ENCODE measurements around the gene RASL10A. TPM values are rescaled to one million over a fixed set of nuclear protein-coding genes. Genes with fewer than 3 reads are reported as not detected.
A peak's percentile ranks its signal among the peaks of the same experiment; 100 is the strongest.

RASL10A gene
- total RNA-seq, 1 donor from 2014 or later, result 2.0 TPM

- no peak for FAIRE-seq
- no peak for DNase-seq (ENCODE audit: low spot score in 2 of 2)
These were observed 24.1 kb upstream of the RASL10A start for GRCh38 chr22:29339381-29340235.

DNA sequence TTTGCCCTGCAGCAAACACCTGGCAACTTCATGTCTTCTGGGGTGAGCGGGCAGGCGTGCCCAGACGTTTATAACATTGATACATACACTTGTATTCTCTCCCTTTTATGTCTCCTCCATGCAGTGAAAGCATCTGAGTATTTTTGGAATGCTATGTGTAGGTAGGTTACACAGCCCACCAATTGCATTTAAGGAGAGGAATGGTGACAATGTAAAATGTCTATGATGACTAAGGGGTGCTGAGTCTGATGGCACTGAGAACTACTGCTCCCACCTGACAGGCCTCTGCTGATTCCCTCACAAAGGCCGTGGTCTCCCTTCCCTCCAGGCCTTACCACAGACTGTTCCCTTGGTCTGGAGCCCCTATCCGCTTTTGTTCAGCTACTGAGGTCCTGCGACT, 22.9 kb upstream of the RASL10A start:
- FAIRE-seq (no peak), DNase-seq (ENCODE audit: low spot score in 2 of 2) (no peak)

DNA sequence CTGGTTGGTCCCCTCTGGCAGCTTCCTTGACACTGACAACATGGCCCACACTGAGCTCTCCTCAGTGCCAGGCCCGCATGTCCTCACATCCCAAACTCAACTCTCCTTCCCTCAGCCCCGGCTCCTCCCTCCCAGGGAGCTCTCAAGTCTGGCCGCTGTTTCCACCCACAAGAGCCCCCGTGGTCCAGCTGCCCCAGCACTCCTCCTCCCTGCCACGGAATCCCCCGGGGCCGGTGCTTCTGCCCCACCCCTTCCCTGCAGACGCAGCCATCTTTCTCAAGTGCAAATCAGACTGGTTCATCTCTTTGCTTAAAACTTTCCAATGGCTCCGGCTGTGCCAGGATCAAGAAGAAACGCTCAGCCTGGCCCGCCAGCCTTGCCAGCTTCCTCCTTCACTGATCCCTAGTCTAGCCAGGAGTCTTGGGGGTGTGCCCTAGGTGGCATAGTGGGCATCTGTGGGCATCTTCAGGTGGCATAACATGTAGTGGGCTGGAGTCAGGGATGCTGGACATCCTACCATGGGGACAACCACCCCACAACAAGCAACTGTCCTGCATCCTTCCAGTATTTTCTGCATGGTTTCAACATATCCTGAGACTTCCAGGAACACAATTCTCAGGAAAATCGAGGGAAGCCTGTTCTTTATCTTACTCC, 22.3 kb upstream of the RASL10A start:
- no peak for FAIRE-seq
- no peak for DNase-seq (ENCODE audit: low spot score in 2 of 2)

DNA sequence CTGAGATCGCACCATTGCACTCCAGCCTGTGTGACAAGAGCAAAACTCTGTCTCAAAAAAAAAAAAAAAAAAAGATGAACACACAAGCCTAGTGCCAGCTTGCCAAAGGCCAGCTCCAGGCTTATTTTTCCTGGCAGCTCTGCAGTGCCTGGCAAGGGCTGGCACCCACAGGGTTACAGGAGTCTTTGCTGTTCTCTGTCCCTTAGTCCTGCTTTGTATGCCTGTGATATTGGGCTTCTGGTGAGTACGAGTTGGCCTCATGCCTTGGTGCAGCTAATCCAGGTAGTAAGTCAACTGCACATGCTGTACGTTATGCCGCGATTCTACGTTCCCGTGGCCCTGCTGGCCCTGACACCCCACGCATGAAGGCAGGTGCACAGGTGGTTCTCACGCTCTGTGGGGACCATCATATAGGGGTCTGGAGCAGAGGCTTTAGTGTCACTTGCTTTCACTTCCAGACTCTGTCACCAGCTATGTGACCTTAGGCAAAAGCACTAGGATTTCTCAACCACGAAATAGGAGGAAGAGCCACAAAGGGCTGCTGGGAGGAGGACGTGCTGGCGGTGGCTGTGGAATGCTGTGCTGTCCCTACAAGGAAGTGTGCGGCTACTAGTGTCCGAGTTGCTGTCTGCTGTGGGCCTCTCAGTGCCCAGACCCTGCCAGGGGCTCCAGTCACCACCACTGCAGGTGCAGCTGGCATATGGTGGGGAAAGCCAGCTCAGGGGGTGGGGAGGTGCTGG, 21.4 kb upstream of the RASL10A start:
- no peak for DNase-seq (ENCODE audit: low spot score in 2 of 2)
- no peak for FAIRE-seq

GRCh38 chr22:29335656-29336055, 20.2 kb upstream of the RASL10A start:
- no peak for DNase-seq (ENCODE audit: low spot score in 2 of 2)

DNA sequence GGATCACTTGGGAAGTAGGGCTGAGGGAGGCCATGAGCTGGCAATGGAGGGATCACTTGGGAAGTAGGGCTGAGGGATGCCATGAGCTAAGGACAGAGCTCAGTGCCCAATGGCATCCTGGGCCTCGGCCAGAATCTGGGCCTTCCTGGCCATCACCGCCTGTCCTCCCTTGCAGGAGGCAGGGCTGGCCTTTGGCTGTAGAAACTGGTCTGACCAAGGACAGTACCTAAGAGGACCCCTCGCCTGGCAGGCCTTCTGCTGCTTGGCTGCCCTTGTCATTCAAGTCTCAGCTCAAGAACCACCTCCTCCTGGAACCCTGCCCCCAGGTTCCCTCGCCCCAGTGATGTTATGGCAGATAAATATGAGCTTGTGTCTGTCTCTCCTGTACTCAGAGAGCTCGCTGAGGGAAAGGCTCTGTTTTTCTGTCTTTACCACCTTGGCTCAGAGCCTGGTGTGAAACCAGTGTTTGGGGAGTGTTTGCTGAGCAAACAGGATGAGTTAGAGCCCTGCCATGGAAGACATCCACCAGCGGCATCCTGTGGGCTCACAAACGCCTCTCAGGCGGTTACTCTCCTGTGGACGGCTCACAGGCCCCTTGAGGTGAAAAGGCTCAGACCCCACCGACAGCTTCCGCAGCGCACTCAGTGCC, 19.3 kb upstream of the RASL10A start:
- DNase-seq (ENCODE audit: low spot score in 2 of 2) (no peak), FAIRE-seq (no peak)

More at GRCh38 chr22:29335656-29336055, 20.2 kb upstream of the RASL10A start:
- FAIRE-seq, result no peak

- FAIRE-seq (no peak), DNase-seq (ENCODE audit: low spot score in 2 of 2) (no peak)
These were observed 18.7 kb upstream of the RASL10A start for GRCh38 chr22:29334148-29334547.

GRCh38 chr22:29332886-29333496, 17.5 kb upstream of the RASL10A start:
- DNase-seq (ENCODE audit: low spot score in 2 of 2), result no peak
- FAIRE-seq, result no peak

- no peak for FAIRE-seq
- DNase-seq (ENCODE audit: low spot score in 2 of 2), result no peak
These were observed 16.3 kb upstream of the RASL10A start for GRCh38 chr22:29331658-29332300.

- no peak for DNase-seq (ENCODE audit: low spot score in 2 of 2)
- no peak for FAIRE-seq
These were observed 15.7 kb upstream of the RASL10A start for GRCh38 chr22:29331213-29331612.

GRCh38 chr22:29330753-29331152, 15.3 kb upstream of the RASL10A start:
- no peak for DNase-seq (ENCODE audit: low spot score in 2 of 2)
- FAIRE-seq, result no peak

GRCh38 chr22:29330291-29330690, 14.8 kb upstream of the RASL10A start:
- DNase-seq (ENCODE audit: low spot score in 2 of 2) (no peak), FAIRE-seq (no peak)

- DNase-seq (ENCODE audit: low spot score in 2 of 2) (no peak), FAIRE-seq (no peak)
These were observed 14.1 kb upstream of the RASL10A start for GRCh38 chr22:29329581-29329980.

DNA sequence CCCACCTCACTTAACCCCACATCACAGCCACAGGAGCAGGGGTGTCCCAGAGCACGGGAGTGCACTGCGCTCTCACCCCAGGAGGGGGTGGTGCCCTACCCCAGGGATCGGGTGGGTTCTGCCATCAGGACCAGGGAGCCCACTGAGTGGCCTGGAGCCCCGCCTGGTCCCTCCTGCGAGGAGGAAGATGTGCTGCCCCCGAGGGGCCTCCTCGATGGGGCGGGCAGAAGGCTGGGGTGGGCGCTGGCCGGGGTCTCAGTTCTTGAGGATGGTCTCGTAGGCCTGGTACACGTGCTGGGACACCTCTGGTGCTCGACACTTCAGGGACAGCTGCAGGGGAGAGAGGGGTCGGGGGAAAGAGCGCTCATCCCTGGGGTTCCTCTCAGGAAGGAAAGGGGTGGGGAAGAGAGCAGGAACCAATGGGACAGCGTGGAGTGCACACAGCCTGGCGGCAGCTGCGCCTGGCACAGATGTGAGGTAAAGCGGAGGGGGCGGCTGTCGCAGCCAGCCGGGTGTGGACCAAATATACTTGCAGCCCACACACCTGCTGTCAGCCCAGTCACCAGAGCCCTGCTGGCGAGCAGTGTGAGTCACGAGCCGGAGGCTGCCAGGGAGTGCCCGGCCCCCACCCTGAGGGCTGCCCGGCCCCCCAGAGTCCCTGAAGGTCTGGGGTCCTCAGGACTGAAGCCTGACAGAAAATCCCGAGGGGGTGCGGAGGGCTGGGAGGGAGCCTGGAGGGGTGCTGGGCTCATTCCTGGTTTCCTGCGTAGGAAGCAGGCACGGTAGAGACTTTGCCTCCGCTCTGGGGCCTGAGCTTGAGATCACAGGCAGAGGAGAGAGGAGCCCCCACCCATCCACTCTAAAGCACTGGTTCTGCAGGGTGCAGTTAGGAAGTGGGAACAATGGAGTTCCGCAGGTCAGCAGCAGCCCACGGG, 13.3 kb upstream of the RASL10A start:
- peak in 1 of 2 donors; percentile 69 for DNase-seq (ENCODE audit: low spot score in 2 of 2)
- FAIRE-seq, result no peak

DNA sequence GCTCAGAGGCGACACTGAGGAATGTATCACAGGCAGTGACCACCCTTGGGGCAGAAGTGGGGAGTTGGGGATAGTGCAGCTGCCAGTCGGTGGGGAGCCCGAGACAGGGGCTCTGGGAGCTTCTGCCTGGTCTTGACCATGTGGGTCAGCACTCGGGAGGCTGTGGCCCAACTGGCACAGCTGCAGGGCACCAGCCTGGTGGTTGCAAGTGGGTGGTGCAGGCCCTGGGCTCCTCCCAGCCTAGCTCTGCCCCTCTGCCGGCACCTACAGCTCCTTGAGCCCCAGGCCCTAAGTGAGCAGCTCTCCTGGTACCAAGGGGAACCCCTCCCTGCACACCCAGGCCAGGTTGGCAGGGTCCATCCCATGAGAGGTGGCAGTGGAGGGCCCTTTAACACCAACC, 12.6 kb upstream of the RASL10A start:
- FAIRE-seq (no peak), DNase-seq (ENCODE audit: low spot score in 2 of 2) (no peak)

GRCh38 chr22:29327089-29327764, 11.7 kb upstream of the RASL10A start:
- DNase-seq (ENCODE audit: low spot score in 2 of 2) (no peak), FAIRE-seq (no peak)

DNA sequence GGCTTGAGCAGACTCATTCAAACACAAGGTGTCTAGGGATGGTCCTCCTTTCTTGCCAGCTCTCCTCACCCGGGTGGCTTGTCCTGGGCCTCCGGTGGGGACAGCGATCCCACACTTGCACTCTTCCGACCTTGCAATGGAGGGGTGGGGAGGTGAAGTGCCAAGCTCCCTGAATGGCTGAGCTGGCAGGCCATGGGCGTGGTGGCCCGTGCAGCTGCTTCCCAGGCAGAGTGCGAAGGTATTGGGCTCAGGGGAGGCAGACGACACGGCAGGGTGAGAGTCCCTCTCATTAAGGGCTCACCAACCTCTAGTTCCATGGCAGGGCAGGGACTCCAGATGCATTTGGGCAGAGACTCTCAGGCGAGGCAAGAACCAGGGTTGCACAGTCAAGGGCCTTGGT, 11.0 kb upstream of the RASL10A start:
- FAIRE-seq, result no peak
- DNase-seq (ENCODE audit: low spot score in 2 of 2), result no peak

DNA sequence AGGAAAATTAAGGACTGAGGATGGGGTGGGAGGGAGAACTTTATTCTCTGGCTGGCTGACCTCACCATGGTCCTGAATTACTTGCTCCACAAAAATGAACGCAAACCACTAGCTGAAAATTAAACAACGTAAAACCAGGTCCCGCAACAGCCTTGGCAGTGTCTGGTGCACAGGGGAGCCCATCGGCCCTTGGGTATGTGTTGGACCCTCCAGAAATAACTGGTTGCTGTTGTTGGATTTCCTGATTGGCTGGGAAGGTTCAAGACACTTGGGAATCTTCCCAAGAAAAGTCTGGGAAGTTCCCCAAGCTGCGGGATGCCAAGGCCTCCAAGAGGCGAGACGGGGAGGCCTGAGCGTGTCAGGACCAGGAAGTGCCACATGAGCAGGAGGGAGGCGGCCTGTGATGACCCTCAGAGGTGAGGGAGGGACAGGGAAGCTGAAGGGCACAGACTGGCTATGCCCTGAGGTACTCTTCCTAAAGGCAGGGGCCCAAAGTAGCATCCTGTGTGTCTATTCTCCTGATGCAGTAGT, 10.4 kb upstream of the RASL10A start:
- FAIRE-seq (no peak), DNase-seq (ENCODE audit: low spot score in 2 of 2) (no peak)

Data from frontal cortex (tissue), 4 donors.